Choroid plexus epithelial cell (primary cell): Measurements from ENCODE around the gene CACNG7.

Experiments used
- DNase-seq: peaks from one replicate; pipeline ENCODE4 v3.0.0-alpha.2; 2010; ENCODE audit warnings: low read depth
- H3K4me3 ChIP-seq: 2 replicates; pipeline ENCODE4 v1.5.1; 2011; ENCODE audit warnings: low read depth, mild to moderate bottlenecking, control low read depth, low read length, moderate library complexity
- TF ChIP-seq, protein P1 (sequence below): conservative IDR thresholded peaks from 2 replicates; pipeline ENCODE4 v1.5.1; 2011; ENCODE audit warnings: low read depth, mild to moderate bottlenecking, control low read depth, inconsistent platforms, low read length, moderate library complexity

The CACNG7 gene

DNA sequence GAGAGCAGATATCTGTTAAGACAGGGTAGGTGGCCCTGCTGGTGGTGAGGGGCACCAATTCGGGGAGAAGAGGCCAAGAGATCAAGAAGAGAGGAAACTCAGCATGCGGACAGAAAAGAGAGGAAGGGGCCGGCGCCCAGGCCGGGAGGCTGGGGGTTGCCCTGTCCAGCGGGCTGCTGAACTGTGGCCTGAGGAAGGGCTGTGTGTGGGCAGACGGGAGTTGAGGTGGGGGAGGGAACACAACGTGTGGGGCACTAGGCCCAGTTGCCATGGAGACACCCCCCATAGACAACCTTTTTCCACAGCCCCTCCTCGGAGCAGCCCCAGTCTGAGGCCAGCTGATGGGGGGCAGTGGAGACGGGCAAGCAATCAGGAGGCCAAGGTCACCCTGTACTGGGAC is 51.1 kb downstream of the CACNG7 start:
- TF ChIP-seq, protein P1, sequence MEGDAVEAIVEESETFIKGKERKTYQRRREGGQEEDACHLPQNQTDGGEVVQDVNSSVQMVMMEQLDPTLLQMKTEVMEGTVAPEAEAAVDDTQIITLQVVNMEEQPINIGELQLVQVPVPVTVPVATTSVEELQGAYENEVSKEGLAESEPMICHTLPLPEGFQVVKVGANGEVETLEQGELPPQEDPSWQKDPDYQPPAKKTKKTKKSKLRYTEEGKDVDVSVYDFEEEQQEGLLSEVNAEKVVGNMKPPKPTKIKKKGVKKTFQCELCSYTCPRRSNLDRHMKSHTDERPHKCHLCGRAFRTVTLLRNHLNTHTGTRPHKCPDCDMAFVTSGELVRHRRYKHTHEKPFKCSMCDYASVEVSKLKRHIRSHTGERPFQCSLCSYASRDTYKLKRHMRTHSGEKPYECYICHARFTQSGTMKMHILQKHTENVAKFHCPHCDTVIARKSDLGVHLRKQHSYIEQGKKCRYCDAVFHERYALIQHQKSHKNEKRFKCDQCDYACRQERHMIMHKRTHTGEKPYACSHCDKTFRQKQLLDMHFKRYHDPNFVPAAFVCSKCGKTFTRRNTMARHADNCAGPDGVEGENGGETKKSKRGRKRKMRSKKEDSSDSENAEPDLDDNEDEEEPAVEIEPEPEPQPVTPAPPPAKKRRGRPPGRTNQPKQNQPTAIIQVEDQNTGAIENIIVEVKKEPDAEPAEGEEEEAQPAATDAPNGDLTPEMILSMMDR: no peak
- no peak for DNase-seq
- no peak overlapping the region for H3K4me3 ChIP-seq

DNA sequence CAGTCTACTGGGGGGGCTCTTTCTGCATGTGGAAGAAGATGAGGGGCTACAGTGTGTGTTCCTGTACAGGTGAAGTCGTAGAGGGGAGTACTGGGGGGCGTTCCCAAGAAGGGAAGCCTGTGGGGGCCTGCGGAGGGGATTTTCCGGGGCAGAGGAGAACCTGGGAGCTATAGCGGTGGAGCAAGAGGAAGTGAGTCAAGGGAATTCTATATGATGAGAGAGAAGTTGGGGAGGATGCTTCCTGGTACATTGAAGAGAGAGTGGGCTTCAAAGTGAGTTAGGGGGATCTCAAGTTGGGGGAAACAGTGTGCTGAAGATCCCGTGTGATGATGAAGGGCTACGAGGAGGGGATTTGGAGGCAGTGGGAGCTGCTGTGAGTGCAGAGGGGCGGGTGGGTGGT is 51.8 kb downstream of the CACNG7 start:
- DNase-seq: no peak
- peak overlapping the region; percentile 33 for H3K4me3 ChIP-seq
- TF ChIP-seq, protein P1: no peak

DNA sequence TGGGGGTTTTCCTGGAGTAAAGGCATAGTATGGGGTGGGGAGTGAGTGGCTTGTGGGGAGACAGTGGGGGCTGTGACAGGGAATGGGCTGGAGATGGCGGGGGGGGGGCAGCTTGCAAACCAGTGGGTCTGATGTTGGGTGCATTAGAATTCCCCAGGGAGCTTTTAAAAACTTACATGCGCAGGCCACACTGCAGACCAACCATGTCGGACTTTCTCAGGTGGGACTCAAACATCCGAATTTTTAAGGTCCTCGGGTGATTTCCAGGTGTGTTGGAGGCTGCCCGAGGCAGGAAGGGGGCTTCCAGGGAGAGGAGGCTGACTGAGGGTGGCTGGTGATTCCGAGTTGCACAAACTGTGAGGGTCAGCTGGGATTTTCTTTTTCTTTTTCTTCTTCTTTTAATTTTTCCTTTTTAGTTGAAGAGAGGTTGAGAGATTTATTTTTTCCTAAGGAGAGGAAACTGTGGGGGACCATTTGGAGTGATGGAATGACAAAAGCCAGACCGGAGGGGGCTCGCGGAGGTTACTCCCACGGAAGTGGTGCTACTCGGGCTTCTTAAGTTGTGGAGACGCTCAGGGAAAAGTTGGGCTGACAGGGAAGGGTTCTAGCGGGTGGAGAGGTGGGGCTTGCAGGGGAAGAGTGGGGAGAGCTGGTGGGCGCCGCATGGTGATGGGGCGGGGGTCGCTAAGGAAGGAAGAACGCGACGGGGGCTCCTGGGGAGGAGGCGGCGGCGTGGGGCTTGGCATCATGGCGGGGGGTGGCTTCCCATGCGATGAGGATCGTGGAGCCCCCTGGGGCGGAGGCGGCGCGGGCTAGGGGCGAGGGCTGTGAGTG is 52.7 kb downstream of the CACNG7 start:
- TF ChIP-seq, protein P1: no peak
- DNase-seq: peak; percentile 57
- peak overlapping the region; percentile 65 for H3K4me3 ChIP-seq

DNA sequence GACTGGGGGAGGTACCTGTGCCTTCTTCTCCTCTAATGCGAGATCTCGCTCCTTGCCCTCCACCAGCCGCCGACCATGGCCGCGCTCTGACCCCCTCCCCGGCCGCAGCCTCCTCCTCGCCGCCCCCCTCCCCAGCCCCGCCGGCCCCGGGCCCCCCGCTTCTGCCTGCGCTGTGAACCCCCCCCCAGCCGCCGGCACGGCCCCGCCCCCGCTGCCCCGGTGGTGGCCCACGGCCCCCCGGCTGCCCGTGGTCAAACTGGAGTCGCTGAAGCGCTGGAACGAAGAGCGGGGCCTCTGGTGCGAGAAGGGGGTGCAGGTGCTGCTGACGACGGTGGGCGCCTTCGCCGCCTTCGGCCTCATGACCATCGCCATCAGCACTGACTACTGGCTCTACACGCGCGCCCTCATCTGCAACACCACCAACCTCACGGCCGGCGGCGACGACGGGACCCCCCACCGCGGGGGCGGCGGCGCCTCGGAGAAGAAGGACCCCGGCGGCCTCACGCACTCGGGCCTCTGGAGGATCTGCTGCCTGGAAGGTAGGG is 53.9 kb downstream of the CACNG7 start, which contains the start of gene CACNG8:
TSS of gene CACNG8 (plus strand) at position 51 of the 545 bp plus-strand sequence.
- TF ChIP-seq, protein P1: no peak
- DNase-seq: no peak
- peak within 1 kb of the TSS; percentile 65 for H3K4me3 ChIP-seq

DNA sequence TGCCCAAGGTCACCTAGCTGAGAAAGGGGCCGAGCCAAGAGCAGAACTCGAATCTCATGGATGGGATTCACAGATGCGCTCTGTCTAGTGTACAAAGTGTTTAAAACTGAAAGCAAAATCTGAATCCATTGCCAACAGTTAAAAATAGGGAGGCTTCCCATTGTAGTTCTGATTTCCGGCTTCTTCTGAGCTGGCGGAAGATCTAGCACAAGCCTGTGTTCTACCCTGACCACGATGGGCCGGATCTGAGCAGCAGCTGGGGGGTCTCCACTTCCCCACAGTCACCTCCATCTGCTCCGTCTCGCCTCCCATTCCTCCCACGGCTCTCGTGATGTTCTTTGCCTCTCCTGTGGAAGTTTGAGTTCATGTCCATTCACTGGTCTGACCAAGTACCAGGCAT is 56.0 kb downstream of the CACNG7 start:
- no peak overlapping the region for H3K4me3 ChIP-seq
- DNase-seq: no peak
- TF ChIP-seq, protein P1: no peak

DNA sequence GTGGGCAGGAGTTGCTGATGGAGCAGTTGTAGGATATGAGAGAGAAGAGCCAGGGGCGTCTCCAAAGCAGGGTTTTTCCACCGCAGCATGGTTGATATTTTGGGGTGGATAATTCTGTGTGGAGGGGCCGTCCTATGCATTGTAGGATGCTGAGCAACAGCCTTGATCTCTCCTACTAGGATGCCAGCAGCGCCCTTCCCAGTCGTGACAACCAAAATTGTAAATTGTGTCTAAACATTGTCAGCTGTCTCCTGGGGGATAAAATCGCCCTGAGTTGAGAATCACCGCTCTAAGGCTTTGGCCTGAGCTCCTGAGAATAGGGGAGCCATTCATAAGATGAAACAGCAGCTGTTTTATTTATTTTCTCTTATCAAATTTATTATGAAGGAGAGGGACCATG is 57.9 kb downstream of the CACNG7 start:
- no peak overlapping the region for H3K4me3 ChIP-seq
- DNase-seq: no peak
- TF ChIP-seq, protein P1: no peak
